Fibroblast of skin of back (primary cell): Measurements from ENCODE around the gene CLEC4F.
A peak's percentile ranks its signal among the peaks of the same experiment; 100 is the strongest.
"Not testable (repeated sequence)": the region's sequence is repeated elsewhere in the genome, so short reads cannot be mapped to it uniquely, and the experiment has no call there.

ENCODE experiments used
- DNase-seq: peaks from one replicate; pipeline ENCODE4 v3.0.0-alpha.2; 2013

Gene CLEC4F

DNA sequence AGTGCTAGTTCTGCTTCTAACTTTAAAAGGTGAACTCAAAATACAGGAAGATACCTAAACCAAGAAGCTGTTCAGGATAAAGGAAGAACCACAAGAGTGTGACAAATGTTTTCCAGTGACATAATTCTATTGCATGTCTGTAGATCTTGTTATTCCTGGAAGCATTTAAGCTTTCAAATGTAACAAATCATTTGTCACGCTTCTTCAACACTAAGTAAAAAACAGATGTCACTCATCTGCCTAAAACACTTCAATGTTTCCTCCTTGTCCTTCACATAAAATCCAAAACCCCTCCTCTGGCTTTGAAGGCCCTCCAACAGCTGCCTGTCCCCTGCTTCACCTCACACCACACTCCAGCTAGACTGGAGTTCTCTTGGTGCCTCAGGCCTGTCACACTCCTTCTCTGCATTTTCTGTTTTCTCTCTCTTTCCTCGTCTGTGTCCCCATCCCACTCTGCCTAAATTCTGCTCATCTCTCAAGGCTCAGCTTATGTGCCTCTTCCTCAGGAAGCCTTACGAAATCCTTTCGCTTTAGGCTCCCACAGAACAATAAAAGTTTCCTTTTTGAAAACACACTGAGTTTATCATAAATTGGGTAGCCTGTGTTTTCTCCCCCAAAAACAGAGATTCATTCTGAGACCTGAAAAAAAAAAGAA, 6.4 kb upstream of the CLEC4F start:
- no peak for DNase-seq

DNA sequence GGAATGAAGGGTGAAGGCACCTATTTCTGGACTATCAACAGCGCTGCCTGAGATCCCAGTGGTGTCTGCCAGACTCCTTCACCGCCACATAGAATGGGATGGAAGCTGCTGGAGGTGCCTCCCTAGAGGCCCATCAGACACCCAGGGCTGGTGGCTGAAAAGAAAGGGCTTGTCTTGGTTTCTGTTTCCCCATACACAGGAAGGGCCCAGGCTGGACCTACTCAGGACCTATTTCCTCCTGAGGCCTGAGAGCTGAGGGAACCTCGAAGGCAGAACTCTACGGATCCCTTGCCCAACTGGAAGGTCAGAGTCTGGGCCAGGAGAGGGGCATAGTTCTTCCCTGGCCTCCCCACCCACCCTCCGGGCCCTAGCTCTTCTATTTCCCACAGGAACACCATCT, 2.9 kb upstream of the CLEC4F start:
- DNase-seq, result no peak

DNA sequence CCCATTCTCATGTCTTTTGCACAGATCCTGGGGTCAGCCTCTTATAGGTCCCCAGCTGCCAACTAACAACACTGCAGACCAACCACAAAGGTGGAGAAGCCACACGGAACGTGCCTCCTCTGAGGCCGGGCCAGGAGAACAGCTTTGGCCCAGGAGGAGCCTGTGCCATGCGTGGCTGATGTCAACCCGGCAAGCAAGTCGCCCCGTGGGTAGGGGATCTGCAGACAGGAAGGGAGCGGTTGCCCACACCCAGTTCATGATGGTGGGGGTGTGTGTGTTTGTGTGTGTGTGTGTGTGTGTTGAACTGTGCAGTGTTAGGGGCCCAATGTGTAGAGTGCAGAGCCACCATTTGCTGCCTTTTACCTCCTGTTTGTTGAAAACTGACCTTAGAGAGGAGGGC, 2.4 kb upstream of the CLEC4F start:
- DNase-seq, result no peak

DNA sequence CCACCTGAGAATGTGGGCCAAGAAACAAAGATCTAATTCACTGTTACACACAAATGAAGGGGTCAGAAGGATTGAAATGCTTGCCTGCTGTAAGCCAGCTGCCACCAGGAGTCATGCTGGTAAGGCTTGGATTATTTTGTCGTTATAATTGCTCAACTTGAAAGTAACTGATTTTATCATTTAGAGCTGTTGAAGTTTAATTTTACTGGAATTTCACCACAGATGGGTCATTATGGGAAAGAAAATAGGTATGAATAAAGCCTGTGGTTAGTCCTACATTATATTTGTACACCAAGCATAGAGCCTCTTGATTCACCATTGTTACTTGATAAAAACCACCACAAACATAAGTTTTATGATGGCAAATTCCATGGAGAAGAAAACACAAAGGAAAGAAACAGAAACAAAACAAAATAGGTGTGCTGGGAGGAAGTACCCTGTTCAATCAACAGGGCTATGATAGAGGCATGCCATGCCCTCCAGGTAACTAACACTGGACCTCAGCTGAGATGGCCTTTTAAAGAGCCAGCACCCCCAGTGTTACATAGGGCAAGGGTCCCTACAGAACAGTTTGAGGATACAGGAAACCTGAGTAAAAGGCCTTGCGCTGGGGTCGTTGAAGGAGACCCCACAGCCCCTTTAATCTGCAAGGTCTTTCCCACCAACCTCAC, 3.0 kb downstream of the CLEC4F start:
- no peak for DNase-seq

DNA sequence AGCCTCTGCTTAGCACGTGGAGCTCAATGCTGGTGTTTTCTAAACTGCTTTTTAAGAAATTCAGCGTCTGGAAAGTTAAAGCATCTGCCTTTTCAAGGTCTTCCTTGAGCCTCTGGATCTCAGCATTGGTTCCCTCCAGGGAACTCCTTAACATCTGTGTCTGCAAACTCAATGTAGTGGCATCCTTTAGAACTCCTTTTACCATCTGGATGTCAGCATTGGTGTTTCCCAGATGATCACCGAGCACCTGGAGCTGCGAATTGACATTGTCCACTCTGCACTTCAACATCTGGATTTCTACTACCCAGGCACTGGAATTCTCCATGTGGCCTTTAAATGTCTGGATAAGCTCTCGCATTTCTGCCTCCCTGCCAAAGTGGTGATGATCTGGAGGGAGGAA, 3.7 kb downstream of the CLEC4F start:
- DNase-seq, result no peak

DNA sequence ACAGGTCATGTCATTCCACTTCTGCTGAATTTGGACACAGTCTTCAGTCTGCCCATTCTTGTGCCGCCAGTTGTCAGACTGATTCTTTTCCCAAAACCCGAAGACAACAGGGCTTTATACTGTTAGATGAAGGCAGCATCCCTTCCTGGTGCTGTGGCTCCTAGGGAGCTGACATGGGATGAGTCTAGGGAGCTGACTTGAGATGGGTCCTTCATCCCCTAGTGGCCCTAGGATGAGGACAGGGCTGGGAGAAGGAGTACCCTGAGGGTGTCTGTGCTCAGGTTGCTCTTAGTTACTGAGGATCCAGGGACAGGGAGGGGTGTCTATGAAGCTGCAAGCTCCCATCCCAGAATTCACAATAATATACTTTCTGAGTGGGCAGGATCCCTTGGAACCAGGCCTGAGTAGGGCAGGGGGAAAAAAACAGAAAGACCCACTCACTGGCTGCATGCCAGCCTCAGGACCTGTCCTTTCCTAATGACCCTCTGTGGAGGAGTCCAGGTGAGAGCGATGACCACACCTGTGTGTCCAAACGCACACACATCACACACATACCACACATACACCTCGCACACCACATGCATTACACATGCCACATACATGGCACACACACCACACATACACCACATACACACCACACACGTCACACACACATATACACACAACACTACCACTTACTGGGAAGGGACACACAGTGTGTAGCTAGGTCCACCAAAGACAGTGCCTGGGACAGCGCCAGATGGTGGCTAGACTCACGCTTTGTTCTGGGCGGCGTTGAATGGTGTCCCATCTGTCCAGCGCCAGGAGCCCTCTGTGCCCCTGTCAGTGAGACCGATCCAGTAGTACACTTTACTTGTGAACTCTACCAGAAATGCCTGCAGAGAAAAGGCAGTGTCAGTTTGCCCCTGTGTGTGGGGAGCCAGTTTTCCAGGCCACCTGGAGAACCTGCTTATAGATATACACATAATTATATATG, 11.1 kb downstream of the CLEC4F start:
- no peak for DNase-seq

DNA sequence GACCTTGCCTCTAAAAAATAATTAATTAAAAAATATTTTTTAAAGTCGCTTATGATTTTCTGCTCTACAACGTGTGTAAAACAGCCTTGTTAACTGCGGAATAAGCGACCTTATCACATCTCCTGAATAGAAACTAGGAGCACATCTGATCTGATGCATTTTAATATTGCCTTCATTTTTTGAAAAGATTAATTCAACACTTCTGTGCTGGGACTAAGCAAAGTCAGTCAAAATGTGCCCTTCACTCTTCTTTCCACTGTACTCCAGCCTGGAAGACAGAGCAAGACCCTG, 12.6 kb downstream of the CLEC4F start:
- no peak for DNase-seq

DNA sequence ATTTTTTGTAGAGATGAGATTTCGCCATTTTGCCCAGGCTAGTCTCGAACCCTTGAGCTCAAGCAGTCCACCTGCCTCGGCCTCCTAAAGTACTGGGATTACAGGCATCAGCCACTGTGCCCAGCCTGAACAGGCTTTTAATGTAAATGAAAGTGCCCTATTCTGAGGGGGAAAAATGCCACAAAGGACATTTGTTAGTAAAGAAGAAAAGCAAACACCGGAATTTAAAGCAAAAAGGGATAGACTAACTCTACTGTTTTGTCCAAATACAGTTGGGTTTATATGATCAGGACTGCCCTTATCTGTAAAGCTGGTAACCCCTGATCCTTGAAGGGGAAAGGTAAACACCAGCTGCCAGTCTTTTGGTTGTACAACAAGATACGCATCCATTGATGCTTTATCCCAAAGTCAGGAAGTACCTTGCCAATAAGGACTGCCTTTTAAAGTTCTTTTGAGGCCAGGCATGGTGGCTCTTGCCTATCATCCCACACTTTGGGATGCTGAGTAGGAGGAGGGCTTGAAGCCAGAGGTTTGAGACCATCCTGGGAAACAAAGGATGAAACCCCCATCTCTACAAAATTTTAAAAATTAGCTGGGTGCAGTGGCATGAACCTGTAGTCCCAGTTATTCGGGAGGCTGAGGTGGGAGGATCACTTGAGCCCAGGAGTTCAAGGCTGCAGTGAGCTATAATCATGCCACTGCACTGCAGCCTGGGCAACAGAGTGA, 13.1 kb downstream of the CLEC4F start:
- no peak for DNase-seq

DNA sequence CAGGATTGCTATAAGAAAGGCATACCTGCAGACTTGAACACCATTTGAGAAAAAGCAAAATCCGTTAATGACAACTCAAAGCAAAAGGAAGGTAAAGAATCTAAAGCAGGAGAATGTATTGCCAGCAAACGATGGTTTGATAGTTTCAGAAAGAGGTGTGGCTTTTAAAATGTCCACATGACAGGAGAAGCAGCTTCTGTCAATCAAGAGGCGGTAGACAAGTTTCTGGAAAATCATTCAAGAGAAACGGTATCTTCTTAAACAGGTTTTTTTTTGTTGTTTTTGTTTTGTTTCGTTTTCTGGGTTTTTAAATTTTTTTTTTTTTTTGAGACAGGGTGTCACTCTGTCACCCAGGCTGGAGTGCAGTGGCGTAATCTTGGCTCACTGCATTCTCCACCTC, 13.8 kb downstream of the CLEC4F start:
- DNase-seq, result no peak

DNA sequence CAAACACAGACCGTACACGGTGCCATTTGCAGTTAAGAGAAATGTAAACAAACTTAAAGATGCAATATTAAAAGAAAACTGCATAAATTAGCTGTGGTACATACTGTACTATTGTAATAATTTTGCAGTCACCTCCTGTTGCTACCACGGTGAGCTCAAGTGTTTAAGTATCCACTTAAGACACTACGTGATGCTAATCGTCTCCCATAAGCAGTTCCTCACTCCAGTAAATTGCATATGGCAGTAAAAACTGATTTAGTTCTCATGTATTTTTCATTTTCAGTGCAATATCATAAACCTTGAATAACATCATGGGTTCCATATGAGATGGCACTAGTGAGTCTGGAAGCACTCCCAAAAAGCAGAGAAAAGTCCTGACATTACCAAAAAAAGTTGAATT, 14.4 kb downstream of the CLEC4F start:
- no peak for DNase-seq

DNA sequence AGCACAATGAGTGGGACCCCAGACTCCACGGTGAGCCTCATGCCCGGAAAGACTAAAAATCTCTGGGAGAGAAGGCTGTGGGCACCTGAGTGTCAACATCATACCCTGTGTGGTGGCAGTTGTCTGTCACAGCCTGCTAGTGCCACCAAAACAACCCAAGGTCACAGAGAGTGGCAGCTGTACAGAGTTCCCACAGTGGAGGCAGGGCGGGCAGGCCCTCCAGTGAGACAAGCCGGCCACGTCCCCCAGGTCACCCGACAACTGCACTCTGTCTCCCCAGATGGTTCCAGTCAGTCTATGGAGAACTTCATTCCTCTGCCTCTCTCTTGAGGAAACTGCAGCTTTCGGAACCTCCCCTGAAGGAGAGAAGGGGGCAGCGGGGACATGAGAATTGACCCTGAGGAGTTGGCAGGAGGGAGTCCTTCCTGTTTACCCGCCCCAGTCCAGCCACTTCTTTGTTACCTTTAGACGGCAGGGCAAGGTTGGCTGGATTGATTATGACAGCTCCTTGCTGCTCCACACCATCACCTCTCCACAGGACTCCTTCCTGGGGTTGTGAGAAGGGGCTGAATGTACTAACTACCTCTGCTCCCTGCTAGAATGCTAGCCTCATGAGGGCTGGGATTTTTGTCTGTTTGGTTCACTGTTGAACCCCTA, 18.7 kb downstream of the CLEC4F start:
- no peak for DNase-seq

DNA sequence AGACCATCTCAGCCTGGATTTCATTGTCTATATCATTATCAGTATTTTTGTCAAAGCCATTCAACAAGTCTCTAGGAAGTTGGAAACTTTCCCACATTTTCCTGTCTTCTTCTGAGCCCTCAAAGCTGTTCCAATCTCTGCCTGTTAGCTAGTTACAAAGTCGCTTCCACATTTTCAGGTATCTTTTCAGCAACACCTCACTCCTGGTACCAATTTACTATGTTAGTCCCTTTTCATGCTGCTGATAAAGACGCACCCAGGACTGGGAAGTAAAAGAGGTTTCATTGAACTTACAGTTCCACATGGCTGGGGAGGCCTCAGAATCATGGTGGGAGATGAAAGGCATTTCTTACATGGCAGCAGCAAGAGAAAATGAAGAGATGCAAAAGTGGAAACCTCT, 20.7 kb downstream of the CLEC4F start:
- no peak for DNase-seq

DNA sequence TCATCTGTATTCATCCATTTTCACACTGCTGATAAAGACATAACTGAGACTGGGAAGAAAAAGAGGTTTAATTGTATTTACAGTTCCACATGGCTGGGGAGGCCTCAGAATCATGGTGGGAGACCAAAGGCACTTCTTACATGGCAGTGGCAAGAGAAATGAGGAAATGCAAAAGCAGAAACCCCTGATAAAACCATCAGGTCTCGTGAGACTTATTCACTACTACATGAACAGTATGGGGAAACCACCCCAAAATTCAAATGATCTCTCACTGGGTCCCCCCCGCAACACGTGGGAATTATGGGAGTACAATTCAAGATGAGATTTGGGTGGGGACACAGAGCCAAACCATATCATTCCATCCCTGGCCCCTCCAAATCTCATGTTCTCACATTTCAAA, 22.4 kb downstream of the CLEC4F start:
- DNase-seq, result not testable (repeated sequence)

DNA sequence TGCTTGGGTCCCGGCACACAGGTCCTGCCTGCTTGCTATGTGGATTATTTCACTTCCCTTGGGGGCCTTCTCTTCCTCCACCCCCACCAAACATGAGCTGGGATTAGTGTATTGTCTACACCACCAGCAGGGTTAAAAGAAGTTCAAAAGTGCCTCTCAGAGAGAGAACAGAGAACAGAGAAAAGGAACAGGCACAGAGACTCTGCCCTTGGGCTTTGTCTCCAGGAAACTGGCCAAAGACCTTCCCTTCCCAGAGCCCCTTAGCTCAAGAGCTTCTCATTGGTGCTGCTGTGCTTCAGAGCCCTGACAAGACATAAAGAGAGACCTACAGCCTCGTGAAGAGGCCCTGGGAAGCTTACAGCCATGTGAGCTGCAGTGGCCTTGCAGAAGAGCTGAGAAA, 22.9 kb downstream of the CLEC4F start:
- DNase-seq, result no peak

DNA sequence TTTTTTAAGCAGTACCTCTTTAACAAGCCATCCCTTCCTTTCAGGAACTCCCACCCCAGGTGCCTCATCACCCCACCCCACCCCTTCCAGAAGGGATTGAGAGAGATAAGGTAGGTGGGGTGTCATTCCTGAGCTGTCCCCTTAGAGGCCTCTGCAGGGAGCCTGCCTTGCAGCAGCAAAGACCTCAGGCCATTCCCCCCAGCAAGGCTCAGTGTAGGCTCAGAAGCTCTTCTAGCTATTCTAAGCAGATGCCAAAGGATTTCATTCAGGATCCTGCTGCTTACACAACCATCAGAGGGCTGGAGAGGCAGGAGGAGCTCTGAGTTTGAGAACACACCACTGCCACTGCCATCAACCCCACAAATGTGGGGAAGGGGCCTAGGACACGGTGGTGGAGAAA, 24.1 kb downstream of the CLEC4F start:
- no peak for DNase-seq

DNA sequence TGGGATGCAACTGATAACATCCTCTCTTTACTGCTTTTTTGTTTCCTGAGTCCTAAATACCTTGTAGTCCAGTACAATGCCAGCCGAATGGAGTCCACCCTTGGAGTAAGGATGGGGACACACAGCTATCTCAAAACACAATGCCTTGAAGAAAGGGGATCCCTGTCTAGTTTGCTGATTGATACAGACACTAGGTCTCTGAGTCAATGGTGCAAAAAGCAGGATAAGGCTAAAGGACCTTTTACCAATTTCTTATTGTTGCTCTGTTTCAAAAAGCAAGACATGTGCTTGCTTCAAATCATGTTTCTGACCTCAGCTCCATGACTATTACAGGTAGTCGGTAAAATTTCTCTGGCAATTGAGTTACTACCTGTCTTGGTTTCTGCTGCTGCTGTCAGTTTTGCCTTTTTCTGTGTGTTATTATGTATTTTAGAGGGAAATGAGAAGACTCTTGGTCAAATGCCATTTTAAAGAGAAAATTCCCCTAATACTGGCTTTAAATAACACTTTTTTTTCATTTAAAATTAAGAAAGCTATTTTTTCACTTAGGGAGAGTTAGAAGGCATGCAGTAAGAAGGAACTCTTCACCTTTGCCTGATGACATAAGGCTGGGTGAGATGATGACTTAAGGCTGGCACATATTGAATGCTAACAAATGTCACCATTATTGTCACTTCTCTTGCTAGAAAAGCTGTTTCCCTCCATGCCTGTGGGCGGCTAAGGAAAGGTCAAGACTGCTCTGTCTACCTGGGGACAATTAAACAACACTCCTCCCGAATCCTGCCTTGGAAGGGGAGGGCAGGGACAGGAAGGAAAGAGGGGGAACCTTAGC, 25.0 kb downstream of the CLEC4F start:
- no peak for DNase-seq

DNA sequence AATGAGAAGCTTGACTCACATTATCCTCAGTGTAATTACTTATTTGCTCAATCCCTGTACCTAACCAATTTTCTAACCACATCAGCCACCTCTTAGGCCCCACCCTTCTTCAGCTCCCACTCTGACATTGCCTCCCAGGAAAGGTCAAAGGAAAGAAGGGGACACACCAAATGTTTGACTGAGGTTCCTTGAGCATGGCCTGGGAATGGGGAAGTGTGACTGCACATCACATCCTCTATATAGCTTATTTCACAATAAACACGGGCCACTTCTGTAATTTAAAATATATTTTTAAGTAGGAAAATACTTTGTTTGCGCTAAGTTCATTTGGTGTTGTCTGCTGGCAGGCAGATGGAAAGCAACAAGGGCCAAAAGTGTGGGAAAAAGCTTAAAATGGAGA, 26.9 kb downstream of the CLEC4F start:
- DNase-seq, result no peak

DNA sequence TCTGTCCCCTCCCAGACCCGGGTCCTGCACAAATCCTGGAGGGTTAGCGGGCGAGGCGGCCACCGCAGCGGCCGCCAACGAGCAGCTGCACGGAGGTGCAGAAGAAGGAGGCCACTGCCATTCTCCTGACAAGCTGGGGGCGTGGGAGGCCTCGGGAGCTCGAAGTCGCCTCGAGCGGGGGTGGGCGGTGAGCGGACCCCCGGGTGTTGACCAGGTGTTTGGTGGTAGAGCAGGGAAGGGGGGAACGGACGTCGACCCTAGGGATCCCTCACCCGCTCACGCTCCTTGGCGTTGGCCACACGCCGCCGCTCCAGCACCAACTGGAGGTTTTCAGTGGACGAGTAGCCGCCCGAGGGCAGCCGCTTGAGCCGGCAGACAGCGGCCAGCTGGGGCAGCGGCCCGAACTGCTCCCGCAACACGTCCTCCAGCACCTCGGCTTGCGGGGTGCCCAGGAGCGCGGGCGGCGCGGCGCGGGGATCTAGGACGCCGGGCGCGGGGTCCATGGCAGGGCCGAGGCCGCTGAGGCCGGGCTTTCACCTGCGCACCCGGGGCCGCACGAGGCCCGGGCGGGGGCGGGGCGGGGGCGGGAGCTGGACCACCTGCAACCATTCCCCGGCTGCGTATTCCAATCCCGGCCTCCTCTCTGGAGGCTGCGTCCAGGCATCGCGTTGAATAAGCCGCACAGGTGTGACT, 30.1 kb downstream of the CLEC4F start, which contains the start of gene FIGLA:
Gene FIGLA, minus strand, starts transcription at position 508 of the 693 bp plus-strand sequence. Its CDS starts 5 bp downstream, at position 503.
- DNase-seq, result no peak

DNA sequence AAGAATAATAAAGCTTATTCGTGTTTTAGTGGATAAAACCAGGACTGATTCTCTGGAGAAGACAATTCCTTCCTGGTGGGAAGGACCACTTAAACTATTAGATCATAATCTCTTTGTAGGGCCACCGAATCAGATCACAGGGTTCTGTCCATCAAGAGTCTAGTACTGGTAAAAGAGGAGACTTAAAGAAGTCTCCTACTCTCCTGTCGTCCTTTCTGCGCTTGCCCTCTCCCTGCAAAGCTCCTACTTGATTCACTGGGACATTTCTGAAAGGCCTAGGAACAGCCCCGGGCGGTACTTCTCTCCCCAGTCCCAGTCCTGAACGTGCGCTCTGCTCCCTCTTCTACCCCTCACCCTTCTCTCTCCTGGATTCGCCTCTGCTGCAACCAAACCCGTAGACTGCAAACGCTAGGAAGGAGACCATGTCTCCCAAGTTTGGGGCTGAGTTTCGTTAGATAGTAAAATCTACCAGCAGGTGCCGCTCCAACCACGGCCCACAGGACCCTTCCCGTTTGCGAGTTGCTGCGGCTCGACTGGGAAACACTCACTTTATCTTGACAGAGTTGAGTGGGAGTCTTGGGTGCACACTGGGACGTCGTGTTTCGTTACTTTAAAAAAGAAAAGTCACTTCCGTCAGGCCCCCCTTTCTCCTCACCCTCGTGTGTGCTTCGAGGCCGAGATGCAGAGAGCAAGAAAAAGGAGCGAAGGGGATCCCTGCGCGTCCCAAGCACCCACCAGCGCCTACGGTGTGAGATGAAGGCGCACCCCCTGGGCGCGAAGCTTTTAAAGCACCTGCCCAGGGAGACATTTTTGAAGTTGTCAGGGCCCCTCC, 30.9 kb downstream of the CLEC4F start:
- peak; percentile 42 for DNase-seq
